ENCODE results near the gene SOX13.

SOX13 gene

DNA sequence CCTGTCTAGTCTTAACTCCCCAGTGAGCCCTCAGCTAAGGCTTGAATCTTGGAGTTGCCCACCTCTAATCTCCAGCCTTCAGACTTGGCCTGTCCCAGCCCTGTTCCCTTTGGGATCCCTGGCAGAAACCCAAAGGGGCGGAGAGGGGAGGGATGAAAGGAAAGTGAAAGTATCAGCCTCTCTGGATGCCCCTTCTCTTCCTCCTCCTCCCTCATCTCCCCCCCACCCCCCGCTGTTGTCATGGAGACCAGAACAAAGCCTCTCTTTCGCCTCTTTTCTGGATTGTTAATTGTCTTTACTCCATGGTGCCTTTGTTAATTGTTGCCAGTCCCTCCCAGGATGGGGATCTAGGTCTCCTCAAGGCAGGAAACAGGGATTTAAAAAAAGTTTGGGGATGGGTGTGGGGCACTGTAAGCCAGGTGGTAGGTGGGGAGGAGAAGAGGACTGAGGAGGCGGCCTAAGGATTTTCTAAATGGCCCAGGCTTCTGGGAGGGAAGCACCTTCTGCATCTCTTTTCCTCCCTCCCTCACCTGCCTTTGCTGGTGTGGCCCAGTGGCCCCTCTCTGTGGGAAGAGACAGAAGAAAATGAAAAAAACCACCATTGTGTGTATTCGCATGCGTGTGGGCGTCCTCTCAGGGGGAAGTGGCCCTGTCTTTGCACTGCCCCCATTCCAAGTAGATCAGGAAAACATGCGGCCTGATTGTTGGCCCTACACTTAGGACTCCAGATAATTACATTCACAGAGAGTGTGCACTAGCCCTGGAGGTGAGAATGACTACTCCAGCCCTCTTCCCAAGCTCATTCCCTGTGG is 7.5 kb upstream of the SOX13 start:
- DNase-seq (ENCODE audit: low spot score) = no peak

DNA sequence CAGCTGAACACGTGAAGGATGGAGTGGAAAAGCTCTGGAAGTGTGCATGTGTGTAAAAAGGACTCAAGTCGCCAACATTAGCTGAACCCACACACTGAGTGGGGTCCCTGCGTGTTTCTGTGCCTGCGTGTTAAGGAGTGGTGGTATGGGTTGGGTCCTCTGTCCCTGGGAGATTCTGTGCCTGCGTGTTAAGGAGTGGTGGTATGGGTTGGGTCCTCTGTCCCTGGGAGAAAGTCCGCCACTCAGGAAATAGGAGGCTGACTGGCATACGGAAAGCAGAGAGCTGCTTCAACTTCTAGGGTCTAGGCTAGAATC is 7.0 kb upstream of the SOX13 start:
- no peak for DNase-seq (ENCODE audit: low spot score)

DNA sequence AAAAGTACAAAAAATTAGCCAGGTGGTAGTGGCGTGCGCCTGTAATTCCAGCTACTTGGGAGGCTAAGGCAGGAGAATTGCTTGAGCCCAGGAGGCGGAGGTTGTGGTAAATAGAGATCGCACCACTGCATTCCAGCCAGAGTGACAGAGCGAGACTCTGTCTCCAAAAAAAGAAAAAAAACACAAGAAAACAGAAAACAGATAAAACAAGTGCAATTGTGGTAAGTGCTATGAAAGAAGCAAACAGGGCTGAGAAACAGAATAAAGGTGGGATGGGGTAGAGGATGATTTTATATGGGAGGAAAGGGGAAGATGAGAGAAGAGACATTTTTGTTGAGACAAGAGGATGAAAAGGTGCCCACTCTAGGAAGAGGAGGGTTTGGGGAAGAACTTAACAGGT is 5.0 kb upstream of the SOX13 start:
- no peak for DNase-seq (ENCODE audit: low spot score)

DNA sequence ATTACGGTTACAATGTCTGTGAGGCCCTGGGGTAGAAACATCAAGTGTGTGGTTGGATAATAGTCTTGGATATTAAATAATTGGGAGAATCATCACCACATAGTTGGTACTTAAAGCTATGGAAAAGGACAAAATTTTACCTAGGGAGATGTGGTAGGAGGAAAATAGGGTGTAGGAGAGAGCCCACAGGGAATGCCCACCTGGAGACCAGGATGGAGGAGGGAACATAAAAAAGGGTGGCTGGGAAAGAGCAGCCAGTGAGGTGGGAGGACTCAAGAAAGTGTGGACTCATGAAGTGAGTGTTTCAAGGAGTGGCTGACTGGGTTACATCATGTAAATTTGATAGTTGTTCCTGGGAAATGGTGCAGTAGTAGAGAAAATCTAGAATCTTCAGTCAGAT is 3.0 kb upstream of the SOX13 start:
- no peak for DNase-seq (ENCODE audit: low spot score)

DNA sequence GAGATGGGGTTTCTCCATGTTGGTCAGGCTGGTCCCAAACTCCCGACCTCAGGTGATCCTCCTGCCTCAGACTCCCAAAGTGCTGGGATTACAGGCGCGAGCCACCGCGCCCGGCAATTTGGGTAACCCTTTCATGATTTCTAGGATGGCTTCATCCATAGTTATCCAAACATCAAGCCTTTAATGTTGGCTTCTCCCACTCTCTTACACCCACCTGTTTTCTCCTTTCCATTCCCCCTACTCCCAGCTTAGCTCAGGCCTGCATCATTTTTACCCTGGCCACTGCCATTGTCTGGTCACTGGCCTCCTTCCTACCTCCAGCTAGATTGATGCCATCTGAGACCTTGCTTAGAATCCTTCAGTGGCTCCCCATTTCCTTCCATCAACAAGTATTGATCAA is 2.0 kb upstream of the SOX13 start:
- DNase-seq (ENCODE audit: low spot score) = no peak

DNA sequence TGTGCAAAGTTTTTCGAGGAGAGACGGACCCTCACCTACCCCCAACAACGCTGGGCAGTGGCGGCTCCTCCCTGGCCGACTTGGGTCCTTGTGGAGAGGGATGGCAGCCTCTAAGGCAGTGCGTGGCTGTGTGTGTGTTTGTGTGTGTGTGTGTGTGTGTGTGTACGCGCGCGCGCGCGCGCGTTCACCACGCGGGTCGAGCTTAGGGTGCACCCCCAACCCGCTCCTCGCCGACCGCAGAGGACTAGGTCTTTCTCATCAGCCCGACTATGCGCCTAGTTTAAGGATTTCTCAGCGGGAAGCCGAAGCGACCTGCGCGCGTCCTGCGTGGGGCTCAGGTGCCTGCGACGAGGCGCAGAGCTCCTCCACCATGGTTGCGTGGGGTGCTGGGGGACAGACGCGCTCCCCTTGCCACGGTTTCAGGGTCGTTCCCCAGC is 940 bp downstream of the SOX13 start:
- DNase-seq (ENCODE audit: low spot score) = no peak

DNA sequence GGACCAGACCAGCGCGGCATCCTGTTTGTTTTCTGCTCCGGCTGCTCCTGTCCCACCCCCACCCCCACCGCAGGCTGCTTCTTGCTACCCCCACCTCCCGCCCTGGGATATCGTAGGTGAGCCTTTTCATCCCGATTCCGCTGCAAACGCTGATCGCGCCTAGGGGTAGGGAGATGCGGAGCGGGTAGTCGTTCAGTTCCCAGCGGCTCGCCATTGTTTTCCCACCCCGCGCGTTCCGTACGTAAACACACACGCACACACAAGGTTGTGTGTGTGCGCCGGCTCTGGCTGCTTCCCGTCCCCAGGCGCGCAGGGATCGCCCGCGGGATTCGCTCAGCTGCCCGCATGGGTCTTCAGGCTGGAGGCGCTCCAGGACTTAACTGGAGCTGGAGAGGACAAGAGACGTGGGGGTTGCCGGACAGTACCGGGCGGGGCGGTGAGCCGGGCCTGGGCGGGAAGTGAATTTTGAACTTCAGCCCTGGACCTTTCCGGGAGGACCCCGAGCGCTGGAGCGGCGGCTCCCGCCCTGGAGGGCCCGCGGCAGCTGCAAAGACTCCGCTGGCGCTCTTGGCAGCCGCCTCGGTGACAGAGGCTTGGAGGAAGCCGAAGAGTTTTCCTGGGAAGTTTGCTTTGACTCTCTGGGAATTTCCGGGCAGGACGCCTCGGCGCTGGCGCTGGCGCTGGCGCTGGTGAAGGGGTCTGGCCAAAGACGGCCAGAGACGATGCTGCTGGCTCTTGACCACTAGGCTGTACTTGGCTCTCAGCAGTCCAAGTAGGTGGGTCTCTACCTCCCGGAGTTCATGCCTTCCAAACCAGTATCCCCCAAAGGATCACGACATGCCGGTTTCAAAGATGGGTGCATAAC is 1.6 kb downstream of the SOX13 start:
- no peak for DNase-seq (ENCODE audit: low spot score)

DNA sequence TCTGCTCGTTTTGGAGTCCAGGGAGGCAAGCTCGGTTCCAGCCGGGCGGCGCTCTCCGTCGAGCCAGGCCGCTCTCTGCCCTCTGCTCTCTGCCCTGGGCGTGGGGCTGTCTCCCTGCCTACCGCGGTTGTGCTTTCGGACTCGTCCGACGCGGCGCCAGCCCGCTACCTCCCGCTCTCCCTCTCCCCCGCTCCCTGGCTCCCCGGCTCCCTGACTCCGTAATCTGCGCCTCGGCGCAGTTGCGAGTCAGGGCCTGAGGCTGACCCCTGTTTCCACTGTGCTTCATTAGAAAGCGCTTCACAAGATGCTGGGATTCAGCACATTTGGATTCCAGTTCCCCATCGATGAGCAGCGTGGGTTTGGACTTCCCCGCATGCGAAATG is 2.2 kb downstream of the SOX13 start:
- no peak for DNase-seq (ENCODE audit: low spot score)

DNA sequence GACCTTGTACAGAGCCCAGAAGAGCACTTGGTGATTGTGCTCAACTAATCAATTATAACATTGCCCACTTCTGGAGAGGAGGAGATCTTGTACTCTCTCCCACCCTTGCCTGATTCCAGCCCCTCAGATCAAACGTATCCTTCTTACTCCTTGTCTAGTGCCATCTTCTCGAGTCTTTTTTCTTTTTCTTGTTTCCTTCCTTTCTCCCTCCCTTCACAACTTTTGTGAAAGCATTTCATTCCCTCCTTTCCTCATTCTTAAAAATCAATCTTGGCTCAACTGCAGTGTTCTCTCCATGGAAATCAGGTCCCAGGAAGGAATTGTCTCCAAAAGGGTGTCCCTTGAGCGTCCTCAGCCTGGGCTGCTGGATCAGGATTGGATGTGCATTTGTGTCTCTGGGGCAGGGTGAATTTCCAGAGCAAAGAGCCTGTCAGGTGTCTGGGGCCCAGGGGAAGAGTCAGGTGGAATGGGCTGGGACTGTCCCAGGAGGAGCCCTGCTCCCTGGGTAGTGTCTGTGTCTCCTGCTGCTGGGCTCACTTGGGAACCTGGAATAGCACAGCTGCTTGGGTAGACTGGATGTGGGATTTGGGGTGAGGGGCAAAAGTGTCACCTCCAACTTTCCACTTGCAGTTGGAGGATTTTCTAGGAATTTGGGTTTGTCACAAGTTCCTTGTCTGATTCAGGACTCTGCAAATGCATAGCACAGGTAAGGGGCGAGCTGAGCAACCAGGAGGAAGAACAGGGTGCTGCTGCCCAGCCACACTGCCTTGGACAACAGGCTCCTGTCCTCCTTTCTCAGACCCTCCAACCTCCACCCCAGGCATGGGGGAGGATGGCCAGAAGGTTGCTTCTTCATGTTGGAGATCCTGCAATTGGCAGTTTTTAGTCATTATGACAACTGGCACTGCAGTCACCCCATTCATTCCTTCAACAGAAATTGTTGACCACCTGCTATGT is 3.3 kb downstream of the SOX13 start:
- DNase-seq (ENCODE audit: low spot score) = no peak

DNA sequence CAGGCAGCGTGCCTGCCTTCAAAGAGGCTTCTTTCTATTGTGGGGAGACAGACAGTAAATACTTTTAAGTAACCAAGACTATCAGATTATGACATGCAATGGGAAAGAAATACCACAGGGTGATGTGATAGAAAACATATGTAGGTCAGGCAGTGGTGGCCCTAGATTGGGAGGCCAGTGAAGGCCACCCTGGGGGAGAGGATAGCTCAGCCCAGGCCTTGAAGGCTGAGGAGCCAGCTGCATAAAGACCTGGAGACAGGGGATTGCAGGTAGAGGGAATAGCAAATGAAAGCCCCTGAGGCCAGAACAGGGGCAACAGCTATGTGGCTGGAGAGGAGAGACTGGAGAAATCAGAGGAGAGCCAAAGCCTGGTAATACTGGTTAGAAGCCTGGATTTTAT is 4.0 kb downstream of the SOX13 start:
- no peak for DNase-seq (ENCODE audit: low spot score)

DNA sequence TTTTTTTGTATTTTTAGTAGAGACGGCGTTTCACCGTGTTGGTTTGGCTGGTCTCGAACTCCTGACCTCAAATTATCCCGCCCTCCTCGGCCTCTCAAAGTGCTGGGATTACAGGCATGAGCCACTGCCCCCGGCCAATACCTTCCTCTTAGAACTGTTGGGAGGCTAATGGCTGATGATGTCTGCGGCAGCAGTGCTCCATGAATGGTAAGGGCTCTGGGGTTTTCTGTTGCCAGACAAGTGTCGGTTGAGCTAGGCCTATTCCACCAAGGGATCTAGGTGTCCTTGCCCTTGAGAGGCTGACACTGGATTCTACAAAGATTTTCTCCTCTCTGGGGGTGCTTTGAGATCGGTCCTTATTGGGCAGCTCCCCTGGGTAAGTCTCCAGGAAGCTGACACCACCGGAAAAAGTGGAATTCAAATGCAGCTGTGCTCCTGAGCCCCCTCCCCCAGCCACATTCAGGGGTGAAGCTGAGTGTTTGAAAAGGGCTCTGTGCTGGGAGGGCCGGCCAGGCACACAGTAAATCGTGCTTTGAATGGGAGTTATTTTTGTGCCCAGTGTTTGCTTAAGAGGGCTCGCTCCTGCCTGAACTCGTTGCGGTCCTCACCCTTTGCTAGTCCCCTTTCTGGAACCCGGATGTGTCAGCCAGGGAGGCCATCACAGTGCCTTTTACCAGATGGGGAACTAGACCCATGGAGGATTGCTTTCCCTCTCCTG is 5.2 kb downstream of the SOX13 start:
- DNase-seq (ENCODE audit: low spot score) = no peak

DNA sequence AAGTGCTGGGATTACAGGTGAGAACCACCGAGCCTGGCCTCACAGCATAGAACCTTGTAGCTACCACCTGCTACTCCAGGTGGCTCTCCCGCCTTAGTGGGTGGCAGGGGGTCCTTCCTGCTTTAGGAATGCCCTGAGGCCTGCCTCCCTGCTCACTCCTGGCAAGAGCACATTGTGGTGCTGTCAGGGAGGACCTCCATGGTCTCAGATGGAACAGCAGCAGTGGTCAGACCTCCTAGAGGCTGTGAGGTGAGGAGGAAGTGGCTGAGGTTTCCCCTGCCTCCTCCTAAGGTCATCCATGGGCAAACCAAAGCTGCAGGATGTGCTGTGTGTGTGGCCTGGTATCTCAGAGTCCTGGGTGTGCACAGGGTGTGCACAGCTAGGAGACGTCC is 6.7 kb downstream of the SOX13 start:
- no peak for DNase-seq (ENCODE audit: low spot score)

DNA sequence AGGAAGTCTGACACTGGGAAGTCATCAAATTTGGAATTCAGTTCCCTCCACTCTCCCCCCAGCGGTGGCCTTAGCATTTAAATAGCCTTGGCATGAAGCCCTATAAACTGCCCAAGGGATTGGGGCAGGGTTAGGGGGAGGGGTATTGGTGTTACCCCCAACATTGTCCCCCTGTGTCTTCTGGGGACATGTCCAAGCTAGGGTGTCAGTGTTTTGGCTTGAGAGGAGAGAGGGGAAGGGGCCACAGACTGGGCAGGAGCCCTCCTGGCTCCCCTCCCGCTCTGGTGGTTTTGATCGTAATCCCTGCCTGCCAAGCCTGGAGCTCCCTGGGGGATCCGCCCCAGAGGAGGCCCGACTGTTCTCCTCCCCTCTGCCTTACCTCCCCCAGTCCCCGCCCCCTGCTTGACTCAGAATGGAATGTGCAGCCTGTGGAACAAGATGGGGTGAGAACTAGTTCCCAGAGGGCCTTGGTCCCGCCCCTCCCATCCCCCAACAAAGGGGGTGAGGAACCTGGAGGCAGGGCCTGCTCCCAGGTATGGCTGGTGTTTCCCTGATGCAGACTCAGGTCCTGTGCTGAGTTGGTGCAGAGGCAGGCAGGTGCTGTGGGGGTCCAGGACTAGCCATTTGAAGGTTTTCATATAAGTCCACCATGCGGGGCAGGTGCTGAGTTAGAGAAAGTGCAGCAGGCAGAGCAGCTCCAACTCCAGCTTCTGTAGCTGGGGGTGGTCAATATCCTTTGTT is 7.4 kb downstream of the SOX13 start:
- no peak for DNase-seq (ENCODE audit: low spot score)

DNA sequence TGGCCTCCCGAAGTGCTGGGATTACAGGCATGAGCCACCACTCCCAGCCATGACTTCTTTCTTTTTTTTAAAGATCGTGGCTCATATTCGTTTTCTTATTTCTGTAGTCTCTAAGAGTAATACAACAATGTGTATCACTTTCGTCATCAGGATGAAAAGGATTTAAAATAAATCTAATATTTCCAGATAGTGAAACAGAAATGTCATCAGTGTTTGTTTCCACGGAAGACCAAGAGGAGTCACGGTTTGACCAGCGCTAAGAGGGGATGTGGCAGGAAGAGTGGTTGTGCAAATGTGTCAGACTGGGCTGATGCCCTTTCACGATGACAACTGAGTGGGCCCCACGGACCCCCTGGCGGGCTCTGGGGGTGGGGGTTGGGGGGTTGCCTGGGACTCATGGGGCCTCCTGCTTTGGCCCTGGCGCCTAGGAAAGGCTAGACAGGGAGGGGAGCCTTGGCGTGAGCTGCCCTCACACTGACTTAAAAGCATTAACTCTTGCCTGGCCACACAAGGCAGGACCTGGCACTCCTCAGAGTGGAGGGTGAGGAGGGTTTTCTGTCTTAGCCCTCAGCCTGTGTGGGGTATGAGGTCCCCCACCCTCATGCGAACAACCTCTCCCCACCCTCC is 8.4 kb downstream of the SOX13 start:
- no peak for DNase-seq (ENCODE audit: low spot score)

DNA sequence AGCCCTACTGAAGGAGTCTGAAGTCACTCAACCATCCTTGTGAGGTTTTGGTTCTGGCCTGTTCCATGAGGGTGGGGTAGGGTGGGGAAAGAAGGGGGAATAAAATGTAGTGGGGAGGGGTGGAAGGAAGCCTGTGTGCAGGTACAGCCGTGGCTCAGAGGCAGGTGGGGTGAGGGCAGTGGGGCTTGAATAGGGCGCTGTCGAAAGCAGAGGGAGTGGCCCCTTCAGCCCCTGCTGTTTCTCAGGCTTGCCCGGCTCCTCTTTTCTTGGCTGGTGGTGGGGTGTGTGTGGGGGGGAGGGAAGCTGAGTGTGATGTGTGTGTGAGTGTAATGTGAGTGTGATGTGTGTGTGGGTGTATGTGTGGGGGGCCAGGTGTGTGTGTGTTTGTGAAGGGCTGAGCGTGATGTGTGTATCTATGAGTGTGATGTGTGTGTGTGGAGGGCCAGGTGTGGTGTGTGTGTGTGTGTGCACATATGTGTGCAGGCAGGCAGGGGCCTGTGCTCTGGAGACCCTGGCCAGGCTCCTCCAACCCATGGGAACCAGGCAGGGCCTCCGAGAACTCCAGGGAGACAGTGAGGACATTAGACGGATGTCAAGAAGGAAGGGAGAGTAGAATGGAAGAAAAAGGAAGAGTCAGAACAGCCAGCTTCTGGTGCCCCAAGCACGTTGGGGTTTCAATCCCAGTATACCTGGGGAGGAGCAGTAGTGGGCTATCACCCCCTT is 9.0 kb downstream of the SOX13 start:
- DNase-seq (ENCODE audit: low spot score) = no peak

DNA sequence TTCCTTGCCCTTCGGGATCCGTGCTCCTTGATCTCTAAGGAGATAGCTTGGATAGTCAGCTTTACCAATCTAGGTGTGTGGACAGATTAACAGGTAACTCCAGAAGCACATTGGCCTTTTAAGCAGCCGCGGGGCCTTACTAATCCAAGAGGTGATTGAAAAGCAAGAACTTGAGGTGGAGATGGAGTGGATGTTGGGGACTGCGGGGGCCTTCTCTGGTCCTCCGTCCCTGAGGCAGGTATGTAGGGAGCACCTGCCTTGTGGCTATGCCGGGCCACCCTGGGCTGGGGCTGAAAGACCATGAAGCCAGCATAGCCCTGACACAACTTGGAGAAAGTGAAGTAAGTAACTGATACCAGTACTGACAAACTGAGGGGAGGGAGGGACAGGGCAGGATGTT is 10.6 kb downstream of the SOX13 start:
- DNase-seq (ENCODE audit: low spot score) = no peak

DNA sequence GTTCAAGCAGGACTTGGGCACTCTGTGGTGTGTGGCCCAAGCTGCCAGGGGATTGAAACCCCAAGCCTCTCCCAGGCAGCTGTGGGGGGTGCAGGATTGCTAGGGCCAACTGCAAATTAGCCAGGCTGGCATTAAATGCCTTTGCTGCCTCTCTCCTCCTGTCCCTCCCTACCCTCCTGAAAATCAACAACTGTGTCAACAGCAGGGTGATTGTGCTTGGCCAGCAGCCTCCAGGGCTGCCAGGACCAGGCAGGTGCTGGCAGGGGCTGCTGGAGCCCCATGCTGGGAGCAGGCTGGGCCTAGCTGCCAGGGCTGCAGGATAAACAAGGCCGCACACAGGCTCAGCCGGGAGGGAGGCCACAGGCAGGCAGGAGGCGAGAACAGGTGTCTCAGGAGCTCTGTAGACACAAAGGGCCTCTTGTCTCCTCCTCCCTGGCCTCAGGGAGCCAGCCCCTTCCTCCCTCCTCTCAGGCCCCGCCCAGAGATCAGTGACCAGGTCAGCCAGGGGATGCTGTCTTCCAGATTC is 11.4 kb downstream of the SOX13 start:
- DNase-seq (ENCODE audit: low spot score) = no peak

DNA sequence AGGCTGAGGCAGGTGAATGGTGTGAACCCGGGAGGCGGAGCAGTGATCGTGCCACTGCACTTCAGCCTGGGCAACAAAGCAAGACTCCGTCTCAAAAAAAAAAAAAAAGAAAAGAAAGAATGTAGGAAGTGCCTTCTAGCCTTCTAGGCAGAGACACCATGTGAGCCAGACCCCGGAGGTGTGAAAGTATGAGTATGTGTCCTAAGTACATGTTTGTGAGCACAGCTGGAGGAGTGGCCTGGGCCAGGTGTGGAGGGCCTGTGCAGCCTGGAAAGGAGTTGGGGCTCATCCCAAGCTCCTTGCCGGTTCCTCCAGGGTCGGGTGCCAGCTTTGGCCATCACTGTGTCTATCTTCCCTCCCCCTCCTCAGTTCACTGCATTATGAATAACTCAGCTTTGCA is 13.0 kb downstream of the SOX13 start:
- no peak for DNase-seq (ENCODE audit: low spot score)

DNA sequence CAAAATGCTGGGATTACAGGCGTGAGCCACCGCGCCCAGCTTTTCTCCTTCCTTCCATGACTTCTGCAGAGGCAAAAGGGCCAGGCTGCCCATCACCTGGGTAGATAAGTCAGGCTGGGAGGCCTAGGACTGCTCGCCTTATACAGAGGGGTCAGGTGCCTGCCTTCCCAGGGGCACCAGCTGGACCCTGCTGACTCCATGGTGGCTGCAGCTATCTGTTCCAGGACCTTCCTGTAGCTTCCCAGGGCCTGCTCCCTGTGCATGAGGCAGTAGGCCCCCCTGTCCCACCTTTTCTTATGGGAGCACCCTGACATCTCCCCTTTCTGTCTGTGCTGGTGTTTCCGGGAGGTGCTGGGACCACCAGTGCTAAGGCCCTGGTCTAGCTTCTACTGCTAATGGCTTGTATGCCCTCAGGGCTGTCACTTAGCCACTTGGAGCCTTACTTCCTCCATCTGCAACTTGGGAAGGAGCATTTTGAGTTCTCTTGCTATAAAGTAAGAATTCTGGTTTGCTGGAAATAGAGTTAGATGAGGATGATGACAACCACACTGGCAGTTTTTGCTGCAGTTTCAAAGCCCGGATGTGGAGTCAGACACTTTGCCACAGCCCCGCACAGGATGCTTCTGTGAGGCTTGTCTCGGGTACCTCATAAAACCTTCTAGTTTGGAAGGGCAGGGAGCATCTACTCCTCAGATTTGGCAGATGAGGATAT is 14.4 kb downstream of the SOX13 start:
- no peak for DNase-seq (ENCODE audit: low spot score)
